ENCODE data around the gene BANP.
"Not testable (repeated sequence)": the region's sequence is repeated elsewhere in the genome, so short reads cannot be mapped to it uniquely, and the experiment has no call there.

The BANP gene

DNA sequence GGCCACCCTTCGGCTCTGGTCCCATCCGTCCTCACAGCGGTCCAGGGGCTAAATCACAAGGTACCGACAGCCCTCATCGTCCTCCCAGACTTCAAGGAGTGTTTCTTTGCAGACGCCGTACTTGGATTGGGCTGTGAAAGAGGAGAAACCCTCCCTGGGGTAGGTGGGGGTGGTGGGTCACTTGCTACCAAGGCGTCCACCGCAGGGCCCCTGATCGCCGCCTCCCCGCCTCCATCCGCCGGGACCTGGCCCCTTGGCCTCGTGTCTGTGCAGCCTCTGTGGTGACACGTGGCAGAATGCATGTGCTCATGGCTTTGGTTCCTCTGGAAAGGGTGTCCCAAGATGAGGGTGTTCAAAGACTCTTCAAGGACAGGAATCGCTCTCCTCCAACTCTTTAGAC is 151.4 kb downstream of the BANP start:
- ChIA-PET POLR2A (no interaction called here), CTCF (no interaction called here)
- no peak for DNase-seq (ENCODE audit: extremely low spot score)
- TF ChIP-seq SP1 (IDR thresholded peaks at IDR 0.05) (no peak), HDGF (IDR thresholded peaks at IDR 0.05; ENCODE audit: borderline replicate concordance) (no peak), ELF4 (IDR thresholded peaks at IDR 0.05) (no peak), L3MBTL2 (conservative IDR thresholded peaks at IDR 0.05) (peak; percentile 59; the same call in 1 of the 2 replicates), BHLHE40 (IDR thresholded peaks at IDR 0.05; ENCODE audit: borderline replicate concordance) (no peak), ZNF384 (IDR thresholded peaks at IDR 0.05) (no peak)

DNA sequence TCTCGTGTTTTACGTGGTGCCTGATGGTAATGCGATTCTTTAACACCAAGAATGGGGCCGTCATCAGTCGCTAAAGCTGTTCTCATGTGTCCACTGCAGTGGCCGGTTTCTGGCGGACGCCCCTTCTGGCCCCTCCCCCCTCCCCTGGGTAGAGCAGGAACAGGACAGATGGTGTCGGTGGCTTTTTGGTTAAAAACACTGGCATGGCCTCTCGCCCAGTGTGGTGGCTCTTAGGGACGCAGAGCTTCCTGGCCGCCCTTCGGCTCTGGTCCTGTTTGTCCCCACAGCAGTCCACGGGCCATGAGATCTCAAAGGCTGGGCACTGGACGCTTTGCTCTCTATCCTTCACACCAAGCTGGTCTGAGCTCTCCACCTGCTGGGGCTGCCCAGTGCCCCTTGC is 151.8 kb downstream of the BANP start:
- TF ChIP-seq TARDBP (IDR thresholded peaks at IDR 0.05) (no peak), NFRKB (IDR thresholded peaks at IDR 0.05) (no peak), FOXK2 (IDR thresholded peaks at IDR 0.05) (no peak), HDGF (IDR thresholded peaks at IDR 0.05; ENCODE audit: borderline replicate concordance) (no peak), SP1 (IDR thresholded peaks at IDR 0.05) (no peak), FOXA1 (IDR thresholded peaks at IDR 0.05) (no peak), FOXM1 (IDR thresholded peaks at IDR 0.05; ENCODE audit: borderline replicate concordance) (no peak), LEF1 (IDR thresholded peaks at IDR 0.05; ENCODE audit: borderline replicate concordance) (no peak), ZNF384 (IDR thresholded peaks at IDR 0.05) (no peak), SUZ12 (IDR thresholded peaks at IDR 0.05) (no peak), ARNT (IDR thresholded peaks at IDR 0.05) (no peak), BHLHE40 (IDR thresholded peaks at IDR 0.05; ENCODE audit: borderline replicate concordance) (no peak), ELF4 (IDR thresholded peaks at IDR 0.05) (no peak), CTBP1 (IDR thresholded peaks at IDR 0.05; ENCODE audit: borderline replicate concordance) (no peak), L3MBTL2 (conservative IDR thresholded peaks at IDR 0.05) (no peak)
- TF ChIP-seq, protein P1, sequence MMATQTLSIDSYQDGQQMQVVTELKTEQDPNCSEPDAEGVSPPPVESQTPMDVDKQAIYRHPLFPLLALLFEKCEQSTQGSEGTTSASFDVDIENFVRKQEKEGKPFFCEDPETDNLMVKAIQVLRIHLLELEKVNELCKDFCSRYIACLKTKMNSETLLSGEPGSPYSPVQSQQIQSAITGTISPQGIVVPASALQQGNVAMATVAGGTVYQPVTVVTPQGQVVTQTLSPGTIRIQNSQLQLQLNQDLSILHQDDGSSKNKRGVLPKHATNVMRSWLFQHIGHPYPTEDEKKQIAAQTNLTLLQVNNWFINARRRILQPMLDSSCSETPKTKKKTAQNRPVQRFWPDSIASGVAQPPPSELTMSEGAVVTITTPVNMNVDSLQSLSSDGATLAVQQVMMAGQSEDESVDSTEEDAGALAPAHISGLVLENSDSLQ (IDR thresholded peaks at IDR 0.05): no peak
- DNase-seq (ENCODE audit: extremely low spot score): no peak
- POLR2A ChIA-PET: no interaction called here
- CTCF ChIA-PET: no interaction called here

DNA sequence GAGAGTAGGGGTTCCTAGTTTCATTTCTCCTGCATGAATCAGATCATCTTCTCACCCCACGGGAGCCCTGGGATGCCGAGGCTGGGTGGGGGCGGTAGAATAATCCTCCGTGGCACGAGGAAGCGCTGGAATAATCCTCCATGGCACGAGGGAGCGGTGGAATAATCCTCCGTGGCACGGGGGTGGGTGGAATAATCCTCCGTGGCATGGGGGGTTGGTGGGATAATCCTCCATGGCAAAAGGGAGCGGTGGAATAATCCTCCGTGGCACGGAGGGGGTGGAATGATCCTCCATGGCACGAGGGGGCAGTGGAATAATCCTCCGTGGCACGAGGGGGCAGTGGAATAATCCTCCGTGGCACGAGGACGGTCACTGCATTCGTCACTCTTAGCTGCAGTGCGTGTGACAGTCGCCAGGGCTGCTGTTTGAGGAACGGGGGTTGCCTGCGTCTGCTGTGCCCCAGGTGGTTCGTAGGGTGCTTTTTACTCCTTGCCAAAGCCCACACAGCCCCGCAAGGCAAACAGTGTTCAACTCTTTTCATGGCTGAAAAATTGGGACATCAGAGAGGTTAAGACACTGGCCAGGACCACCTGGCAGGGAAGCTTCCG is 152.5 kb downstream of the BANP start:
- POLR2A ChIA-PET: no interaction called here
- TF ChIP-seq SUZ12 (IDR thresholded peaks at IDR 0.05) (no peak), FOXA1 (IDR thresholded peaks at IDR 0.05) (no peak), ARNT (IDR thresholded peaks at IDR 0.05) (no peak), NFRKB (IDR thresholded peaks at IDR 0.05) (no peak), CTBP1 (IDR thresholded peaks at IDR 0.05; ENCODE audit: borderline replicate concordance) (no peak), FOXM1 (IDR thresholded peaks at IDR 0.05; ENCODE audit: borderline replicate concordance) (no peak), BHLHE40 (IDR thresholded peaks at IDR 0.05; ENCODE audit: borderline replicate concordance) (no peak), ZNF384 (IDR thresholded peaks at IDR 0.05) (no peak), ELF4 (IDR thresholded peaks at IDR 0.05) (no peak), SP1 (IDR thresholded peaks at IDR 0.05) (no peak), FOXK2 (IDR thresholded peaks at IDR 0.05) (no peak)
- TF ChIP-seq, protein P1 (IDR thresholded peaks at IDR 0.05): no peak
- CTCF ChIA-PET: no interaction called here
- no peak for DNase-seq (ENCODE audit: extremely low spot score)

DNA sequence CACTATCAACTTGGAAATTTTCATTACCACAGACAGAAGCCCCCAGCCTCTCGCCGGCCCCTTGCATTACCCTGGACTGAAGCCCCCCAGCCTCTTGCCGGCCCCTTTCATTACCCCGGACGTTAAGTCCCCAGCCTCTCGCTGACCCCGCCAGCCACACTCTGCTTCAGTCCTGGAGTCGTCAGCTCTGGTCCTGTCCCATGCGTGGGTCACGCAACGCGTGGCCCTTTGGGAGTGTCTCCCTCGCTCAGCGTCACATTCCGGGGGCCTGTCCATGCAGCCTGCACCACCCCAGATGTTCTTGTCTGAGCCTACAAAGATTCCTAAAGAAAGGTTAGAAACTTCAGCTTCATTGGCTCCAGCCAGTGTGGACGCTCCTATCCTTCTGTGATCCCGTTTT is 153.1 kb downstream of the BANP start:
- DNase-seq (ENCODE audit: extremely low spot score); POLR2A ChIA-PET; CTCF ChIA-PET: not testable (repeated sequence)

DNA sequence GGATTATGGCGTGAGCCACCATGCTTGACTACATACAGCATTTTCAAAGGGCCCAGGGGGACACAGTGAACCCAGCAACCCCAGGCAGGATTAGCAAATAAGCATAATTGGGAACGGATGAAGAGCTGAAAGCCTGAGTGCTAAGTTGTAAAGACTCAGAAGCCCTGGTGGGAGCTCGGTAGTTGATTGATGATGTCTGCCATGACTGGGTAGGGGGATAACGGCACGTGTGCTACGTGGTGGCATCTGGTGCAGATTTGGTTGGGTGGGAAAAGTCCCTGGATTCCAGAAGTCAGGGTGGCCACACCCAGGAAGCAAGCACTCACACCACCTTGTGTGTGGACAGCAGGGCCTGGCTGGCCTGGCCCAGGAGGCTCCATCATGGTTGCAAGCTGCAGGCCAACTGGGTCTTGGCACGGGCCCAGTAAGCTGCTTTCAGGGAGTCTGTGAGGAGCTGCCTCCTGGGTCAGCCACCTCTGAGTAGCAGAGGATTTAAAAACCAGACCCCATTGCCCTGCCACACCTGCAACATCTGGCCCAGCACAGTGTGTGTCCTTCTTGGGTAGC is 154.4 kb downstream of the BANP start:
- POLR2A ChIA-PET; CTCF ChIA-PET; DNase-seq (ENCODE audit: extremely low spot score): not testable (repeated sequence)

DNA sequence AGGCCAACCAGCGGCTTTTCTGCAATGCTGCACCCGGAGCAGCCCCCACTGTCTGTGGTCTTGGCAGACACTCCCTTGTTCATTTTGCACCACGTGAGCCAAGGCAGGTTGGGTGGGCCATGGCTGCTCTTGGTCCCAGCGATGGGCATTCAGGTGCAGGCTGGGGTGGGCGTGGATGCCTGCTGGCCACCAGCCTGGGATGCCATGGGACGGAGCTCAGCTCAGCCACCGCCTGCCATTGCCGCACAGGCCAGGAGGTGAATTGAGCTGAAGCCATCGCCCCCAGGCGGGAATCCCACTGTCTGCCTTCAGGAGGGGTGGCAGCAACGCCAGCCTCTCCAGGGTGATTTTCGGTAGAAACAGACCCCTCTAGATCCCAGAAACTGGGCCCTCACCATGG is 155.3 kb downstream of the BANP start:
- POLR2A ChIA-PET; DNase-seq (ENCODE audit: extremely low spot score); CTCF ChIA-PET: not testable (repeated sequence)

DNA sequence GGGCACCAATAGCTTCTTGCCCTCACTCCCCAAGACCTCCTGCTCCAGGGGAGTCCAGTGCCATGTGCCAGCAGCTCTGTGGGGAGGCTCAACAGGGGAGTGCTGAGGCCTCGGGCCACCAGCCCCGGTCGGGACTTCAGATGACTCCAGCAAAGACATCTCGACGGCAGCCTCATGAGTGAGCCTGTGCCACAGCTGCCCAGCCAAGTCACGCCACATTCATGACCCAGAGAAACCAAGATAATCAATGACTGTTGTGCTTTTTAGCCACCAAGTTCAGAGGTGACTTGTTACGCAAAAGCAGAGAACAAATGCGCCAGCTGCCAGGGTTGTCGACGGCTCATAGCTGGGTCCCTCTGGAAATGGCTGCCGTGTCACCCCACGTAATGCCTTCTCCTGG is 157.5 kb downstream of the BANP start:
- ChIA-PET POLR2A (no interaction called here), CTCF (no interaction called here)
- no peak for DNase-seq (ENCODE audit: extremely low spot score)
- TF ChIP-seq FOXA1 (IDR thresholded peaks at IDR 0.05) (no peak), BHLHE40 (IDR thresholded peaks at IDR 0.05; ENCODE audit: borderline replicate concordance) (no peak), ELF4 (IDR thresholded peaks at IDR 0.05) (no peak), L3MBTL2 (conservative IDR thresholded peaks at IDR 0.05) (no peak), ZNF384 (IDR thresholded peaks at IDR 0.05) (no peak), CTBP1 (IDR thresholded peaks at IDR 0.05; ENCODE audit: borderline replicate concordance) (no peak)
- TF ChIP-seq, protein P1 (IDR thresholded peaks at IDR 0.05): no peak

DNA sequence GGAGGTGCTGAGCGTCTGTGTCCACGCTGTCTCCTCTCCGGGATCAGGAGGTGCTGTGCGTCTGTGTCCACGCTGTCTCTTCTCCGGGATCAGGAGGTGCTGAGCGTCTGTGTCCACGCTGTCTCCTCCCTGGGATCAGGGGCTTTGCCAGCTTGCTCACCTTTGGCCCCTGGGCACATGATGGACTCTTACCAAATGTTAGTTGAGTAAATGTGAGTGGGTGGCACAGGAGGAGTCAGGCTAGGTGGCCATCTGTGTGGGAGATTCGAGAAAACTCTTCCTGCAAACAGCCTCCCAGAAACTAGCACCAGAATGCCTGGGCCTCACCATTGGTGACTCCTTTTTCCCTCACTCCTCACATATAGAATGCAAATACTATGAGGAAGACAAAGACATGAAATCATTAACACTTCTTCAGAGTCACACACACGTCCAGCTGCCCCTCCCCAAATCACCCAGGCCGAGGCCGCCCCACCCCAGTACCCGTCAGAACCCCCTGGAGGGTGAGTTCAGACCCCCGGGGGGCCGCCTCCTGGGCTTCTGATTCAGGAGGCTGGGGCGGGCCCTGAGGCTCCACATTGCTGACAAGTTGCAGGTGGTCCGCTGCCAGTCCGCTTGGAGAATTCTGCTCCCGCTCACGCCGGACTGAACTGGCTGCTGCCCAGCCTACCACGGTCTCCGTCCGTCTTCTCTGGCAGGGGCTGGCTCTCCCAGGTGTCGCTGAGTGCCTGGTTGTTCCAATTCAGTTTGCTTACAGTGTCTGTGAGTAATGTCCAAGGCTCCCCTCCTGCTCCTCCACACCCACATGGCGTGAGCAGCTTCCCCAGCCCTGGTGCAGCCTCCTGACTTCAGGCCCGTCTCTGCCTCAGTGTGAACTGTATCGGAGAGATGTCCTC is 158.7 kb downstream of the BANP start:
- POLR2A ChIA-PET; DNase-seq (ENCODE audit: extremely low spot score); CTCF ChIA-PET: not testable (repeated sequence)

DNA sequence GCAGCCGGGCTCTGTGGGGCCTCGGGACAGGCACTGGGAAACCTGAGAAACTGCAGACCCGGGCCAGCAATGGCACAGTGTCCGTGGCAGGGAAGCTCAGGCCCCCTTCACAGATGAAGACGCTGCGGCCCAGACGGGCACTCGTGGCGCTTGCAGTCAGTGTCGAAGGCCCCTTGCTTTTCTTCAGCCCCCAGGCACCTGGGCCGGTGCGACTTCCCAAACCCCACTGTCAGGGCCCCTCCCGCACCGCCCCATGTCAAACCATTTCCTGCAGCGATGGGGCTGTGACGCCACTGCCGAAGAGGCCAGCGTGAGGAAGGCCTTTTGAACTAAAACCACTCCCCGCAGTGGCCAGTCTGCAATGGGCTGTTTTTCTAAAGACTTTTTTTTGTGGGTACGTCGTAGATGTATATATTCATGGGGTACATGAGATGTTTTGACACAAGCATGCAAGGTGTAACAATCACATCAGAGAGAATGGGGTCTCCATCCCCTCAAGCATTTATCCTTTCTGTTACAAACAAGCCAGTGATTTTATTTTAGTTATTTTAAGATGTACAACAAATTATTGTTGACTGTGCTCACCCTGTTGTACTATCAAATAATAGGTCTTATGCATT is 159.8 kb downstream of the BANP start:
- POLR2A ChIA-PET; CTCF ChIA-PET; DNase-seq (ENCODE audit: extremely low spot score): not testable (repeated sequence)

DNA sequence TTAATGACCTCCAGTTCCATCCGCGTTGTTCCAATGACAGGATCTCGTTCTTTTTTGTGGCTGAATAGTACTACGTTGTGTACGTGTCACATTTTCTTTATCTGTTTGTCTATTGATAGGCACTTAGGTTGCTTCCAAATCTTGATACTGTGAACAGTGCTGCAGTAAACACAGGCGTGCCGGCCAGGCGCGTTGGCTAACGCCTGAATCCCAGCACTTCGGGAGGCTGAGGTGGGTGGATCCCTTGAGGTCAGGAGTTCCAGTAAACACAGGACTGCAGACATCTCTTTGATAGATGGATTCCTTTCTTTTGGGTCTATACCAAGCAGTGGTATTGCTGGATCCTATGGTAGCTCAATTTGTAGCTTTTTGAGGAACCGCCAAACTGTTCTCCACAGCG is 160.7 kb downstream of the BANP start:
- POLR2A ChIA-PET; CTCF ChIA-PET; DNase-seq (ENCODE audit: extremely low spot score): not testable (repeated sequence)

All from HEK293T (cell line).